GM19035 (cell line): ENCODE measurements around the gene POU3F3.

ENCODE experiments used
- ATAC-seq: cut with Tn5 transposase; IDR thresholded peaks from one replicate; pipeline ENCODE4 v1.9.1; 2021; ENCODE audit not compliant: unreplicated experiment

The POU3F3 gene

GRCh38 chr2:104859766-104860450, 6.0 kb downstream of the POU3F3 start:
- no peak for ATAC-seq

GRCh38 chr2:104860451-104860790, 6.5 kb downstream of the POU3F3 start:
- ATAC-seq = no peak

GRCh38 chr2:104861351-104862057, 7.6 kb downstream of the POU3F3 start:
- ATAC-seq = no peak

GRCh38 chr2:104862058-104862941, 8.4 kb downstream of the POU3F3 start:
- ATAC-seq = no peak

- no peak for ATAC-seq
Measured at GRCh38 chr2:104863146-104863467, 9.2 kb downstream of the POU3F3 start.

- ATAC-seq = no peak
Measured at GRCh38 chr2:104863468-104864279, 9.8 kb downstream of the POU3F3 start.

- ATAC-seq = no peak
Measured at GRCh38 chr2:104864280-104865095, 10.6 kb downstream of the POU3F3 start.

GRCh38 chr2:104865096-104865470, 11.2 kb downstream of the POU3F3 start:
- ATAC-seq = no peak

GRCh38 chr2:104866122-104866864, 12.4 kb downstream of the POU3F3 start:
- no peak for ATAC-seq

GRCh38 chr2:104866883-104867812, 13.2 kb downstream of the POU3F3 start:
- ATAC-seq = no peak

GRCh38 chr2:104867813-104868504, 14.0 kb downstream of the POU3F3 start:
- ATAC-seq = no peak

GRCh38 chr2:104868505-104868866, 14.6 kb downstream of the POU3F3 start:
- ATAC-seq = no peak

- ATAC-seq = no peak
Measured at GRCh38 chr2:104870100-104870975, 16.4 kb downstream of the POU3F3 start.

- ATAC-seq = no peak
Measured at GRCh38 chr2:104871649-104871971, 17.7 kb downstream of the POU3F3 start.

- no peak for ATAC-seq
Measured at GRCh38 chr2:104871972-104872865, 18.3 kb downstream of the POU3F3 start.
